Measurements from ENCODE around the gene YIPF7.

The YIPF7 gene

GRCh38 chr4:44616621-44617020, 34.8 kb downstream of the YIPF7 start:
- no peak for DNase-seq

GRCh38 chr4:44583393-44583792, 68.0 kb downstream of the YIPF7 start:
- DNase-seq, result peak in 1 of 5 experiments; percentile 8

- DNase-seq, result no peak
Observed at GRCh38 chr4:44580231-44580630, 71.2 kb downstream of the YIPF7 start.

- DNase-seq, result no peak
Observed at GRCh38 chr4:44578954-44579353, 72.5 kb downstream of the YIPF7 start.
